GM12875 (cell line): Measurements from ENCODE around the gene TTF2.

ENCODE experiments used
- H3K4me3 ChIP-seq: one replicate; pipeline ENCODE4 v1.5.1; 2011; ENCODE audit warnings: low read depth, low read length, control low read depth
- TF ChIP-seq, protein P1 (sequence below): IDR thresholded peaks from 2 replicates; pipeline ENCODE4 v1.5.1; 2011; ENCODE audit warnings: low read depth, mild to moderate bottlenecking, control low read depth, inconsistent platforms, low read length, moderate library complexity, borderline replicate concordance; ENCODE audit not compliant: insufficient read depth

The TTF2 gene

GRCh38 chr1:117045644-117046043 is 14.5 kb upstream of the TTF2 start:
- TF ChIP-seq, protein P1, sequence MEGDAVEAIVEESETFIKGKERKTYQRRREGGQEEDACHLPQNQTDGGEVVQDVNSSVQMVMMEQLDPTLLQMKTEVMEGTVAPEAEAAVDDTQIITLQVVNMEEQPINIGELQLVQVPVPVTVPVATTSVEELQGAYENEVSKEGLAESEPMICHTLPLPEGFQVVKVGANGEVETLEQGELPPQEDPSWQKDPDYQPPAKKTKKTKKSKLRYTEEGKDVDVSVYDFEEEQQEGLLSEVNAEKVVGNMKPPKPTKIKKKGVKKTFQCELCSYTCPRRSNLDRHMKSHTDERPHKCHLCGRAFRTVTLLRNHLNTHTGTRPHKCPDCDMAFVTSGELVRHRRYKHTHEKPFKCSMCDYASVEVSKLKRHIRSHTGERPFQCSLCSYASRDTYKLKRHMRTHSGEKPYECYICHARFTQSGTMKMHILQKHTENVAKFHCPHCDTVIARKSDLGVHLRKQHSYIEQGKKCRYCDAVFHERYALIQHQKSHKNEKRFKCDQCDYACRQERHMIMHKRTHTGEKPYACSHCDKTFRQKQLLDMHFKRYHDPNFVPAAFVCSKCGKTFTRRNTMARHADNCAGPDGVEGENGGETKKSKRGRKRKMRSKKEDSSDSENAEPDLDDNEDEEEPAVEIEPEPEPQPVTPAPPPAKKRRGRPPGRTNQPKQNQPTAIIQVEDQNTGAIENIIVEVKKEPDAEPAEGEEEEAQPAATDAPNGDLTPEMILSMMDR = no peak

DNA sequence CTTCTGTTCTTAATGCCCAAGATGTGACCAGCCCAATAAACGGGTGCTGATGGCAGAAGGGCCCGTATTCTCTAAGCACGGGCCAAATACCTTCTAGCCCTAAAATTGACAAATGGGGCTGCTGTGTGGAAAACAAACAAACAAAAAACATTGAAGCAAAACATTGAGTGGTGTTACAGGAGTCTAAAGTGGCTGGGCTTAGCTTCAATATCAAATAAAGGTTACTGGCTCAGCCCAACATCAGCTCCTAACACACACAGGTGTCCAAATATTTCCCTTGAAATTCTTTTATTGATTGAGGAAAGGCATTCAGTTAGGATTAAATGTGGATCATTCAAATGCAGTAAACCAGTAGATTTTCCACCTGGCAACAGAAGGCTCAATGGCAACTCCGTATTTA is 13.3 kb upstream of the TTF2 start:
- no peak overlapping the region for H3K4me3 ChIP-seq

More at GRCh38 chr1:117045644-117046043, 14.5 kb upstream of the TTF2 start:
- no peak overlapping the region for H3K4me3 ChIP-seq

DNA sequence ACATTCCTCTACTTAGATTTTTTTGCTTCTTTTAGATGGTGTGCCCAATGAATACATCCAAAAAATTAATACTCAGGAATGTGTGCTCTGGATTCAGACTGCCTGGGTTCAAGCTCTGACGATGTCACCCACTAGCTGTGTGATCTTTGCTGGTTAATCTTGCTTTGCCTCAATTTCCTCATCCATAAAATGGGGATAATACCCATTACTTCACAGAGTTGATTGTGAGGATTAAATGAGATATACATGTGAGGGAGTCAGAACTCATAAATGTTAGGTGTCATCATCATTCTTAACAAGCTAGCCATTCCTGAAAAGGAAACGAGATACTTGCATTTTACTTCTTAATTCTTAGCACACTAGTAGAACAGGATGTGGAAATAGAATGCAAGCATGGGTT is 12.9 kb upstream of the TTF2 start:
- TF ChIP-seq, protein P1 = no peak
- no peak overlapping the region for H3K4me3 ChIP-seq

More for the DNA sequence above, 13.3 kb upstream of the TTF2 start:
- TF ChIP-seq, protein P1 = no peak

DNA sequence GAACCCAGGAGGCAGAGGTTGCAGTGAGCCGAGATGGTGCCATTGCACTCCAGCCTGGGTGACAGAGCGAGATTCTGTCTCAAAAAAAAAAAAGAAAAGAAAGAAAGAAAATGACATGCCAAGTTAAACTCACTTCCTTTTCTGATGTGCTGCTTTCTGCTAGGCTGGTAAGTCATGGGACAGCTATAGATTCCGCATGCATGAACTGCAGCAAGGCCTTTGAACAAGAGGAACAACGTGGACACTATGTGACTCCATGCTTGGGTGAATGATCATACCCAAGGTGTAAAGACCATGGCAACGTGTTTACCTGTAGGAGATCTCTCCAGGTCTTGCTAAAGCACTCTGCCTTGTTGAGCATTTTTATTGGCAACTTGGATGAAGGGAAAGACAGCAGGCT is 10.3 kb upstream of the TTF2 start:
- no peak overlapping the region for H3K4me3 ChIP-seq
- TF ChIP-seq, protein P1 = no peak

DNA sequence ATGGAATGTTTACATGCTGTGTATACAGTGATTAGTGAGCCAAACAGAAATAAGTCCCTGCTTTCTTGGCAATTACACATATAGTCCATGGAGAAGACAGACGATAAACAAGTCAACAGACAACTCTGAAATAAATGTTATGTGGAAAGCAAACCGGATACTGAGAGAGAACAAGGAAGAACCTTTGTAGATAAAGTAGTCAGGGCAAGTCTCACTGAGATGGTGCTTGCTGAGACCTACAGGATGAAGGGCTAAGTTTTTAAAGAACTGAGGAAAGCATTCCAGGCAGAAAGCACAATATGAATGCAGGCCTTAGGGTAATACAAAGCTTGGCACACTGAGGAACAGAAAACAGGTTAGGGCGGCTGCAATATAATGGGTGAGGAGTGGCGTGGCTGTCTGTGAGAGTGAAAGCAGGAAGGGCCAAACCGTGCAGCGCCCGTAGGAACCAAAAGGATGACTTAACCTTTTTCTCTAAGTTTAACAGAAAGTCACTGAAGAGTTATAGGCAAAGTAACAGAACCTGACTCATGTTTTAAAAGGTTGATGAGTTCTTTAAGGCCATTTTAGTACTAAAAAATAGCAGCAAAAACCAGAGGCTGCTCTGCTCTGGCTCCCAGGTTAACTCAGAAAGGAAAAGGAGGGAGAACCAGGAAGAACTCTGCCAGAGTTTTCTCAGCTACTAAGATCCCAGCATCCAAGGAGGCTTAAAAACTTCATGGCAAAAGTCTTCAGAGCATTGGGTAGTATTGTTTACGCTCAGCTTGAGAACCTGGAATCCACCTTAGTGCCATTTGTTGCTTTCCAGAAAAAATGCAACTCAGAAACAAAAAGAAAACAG is 8.7 kb upstream of the TTF2 start:
- TF ChIP-seq, protein P1 = no peak

DNA sequence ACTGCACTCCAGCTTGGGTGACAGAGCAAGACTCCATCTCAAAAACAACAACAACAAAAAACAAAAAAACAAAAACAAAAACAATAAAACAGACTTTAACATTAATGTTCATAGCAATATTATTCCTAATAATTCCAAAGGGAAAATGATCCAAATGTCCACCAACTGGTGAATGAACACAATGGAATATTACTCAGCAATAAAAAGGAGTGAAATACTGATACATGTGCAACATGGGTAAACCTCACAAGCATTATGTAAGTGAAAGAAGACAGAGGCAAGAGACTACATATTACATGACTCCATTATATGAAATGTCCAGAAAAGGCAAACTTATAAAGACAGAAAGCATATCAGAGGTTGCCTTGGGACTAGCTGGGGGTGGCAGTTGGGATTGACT is 6.1 kb upstream of the TTF2 start:
- TF ChIP-seq, protein P1 = no peak
- no peak overlapping the region for H3K4me3 ChIP-seq

More for the DNA sequence above, 8.7 kb upstream of the TTF2 start:
- H3K4me3 ChIP-seq = no peak overlapping the region

DNA sequence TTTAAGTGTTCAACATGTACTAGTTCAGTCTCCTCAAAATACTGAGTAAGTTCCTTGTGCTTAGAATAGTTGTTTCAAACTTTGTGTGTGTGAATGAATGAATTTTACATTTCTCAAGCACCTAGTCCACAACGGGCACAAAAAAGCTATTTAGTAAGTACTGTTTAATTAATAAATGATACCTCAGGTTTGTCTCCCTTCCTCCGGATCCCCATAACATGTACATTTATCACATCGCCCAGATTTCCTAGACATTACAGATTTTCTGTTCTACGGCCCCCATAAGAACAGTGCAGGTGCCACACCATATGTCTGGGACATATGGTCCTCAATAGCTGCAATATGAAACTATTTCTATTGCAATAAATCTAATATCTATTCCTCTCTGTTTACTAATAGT is 1.3 kb upstream of the TTF2 start:
- H3K4me3 ChIP-seq = peak overlapping the region; percentile 68
- TF ChIP-seq, protein P1 = no peak
